Fibroblast of mammary gland (primary cell): ENCODE measurements around the gene PINK1.

Experiments
- DNase-seq: peaks from one replicate; pipeline ENCODE4 v3.0.0-alpha.2; 2010; ENCODE audit warnings: low read depth
- H3K4me3 ChIP-seq: 2 replicates; pipeline ENCODE4 v1.5.1; 2011; ENCODE audit warnings: low read depth, mild to moderate bottlenecking, low read length, moderate library complexity; ENCODE audit not compliant: control insufficient read depth
- TF ChIP-seq, protein P1 (sequence below): conservative IDR thresholded peaks from 2 replicates; pipeline ENCODE4 v1.5.1; 2011; ENCODE audit warnings: low read depth, low read length, inconsistent platforms; ENCODE audit not compliant: control insufficient read depth, insufficient read depth

The PINK1 gene

DNA sequence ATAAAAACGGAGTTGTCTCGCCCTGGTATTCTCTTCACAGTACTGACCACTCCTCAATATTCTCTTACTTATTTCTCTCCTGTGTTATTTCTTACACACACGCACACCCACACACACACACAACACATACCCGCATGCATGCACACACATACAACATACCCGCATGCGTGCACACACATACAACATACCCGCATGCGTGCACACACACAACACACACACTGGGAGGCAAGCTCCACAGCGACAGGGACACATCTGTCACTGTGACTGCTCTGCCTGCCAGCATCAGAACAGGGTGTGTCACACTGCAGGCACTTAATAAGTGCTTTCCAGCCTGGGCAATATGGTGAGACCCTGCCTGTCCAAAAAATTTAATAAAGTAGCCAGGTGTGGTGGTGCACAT lies 48.7 kb downstream of the PINK1 start:
- TF ChIP-seq, protein P1, sequence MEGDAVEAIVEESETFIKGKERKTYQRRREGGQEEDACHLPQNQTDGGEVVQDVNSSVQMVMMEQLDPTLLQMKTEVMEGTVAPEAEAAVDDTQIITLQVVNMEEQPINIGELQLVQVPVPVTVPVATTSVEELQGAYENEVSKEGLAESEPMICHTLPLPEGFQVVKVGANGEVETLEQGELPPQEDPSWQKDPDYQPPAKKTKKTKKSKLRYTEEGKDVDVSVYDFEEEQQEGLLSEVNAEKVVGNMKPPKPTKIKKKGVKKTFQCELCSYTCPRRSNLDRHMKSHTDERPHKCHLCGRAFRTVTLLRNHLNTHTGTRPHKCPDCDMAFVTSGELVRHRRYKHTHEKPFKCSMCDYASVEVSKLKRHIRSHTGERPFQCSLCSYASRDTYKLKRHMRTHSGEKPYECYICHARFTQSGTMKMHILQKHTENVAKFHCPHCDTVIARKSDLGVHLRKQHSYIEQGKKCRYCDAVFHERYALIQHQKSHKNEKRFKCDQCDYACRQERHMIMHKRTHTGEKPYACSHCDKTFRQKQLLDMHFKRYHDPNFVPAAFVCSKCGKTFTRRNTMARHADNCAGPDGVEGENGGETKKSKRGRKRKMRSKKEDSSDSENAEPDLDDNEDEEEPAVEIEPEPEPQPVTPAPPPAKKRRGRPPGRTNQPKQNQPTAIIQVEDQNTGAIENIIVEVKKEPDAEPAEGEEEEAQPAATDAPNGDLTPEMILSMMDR = no peak
- no peak for DNase-seq
- no peak overlapping the region for H3K4me3 ChIP-seq

DNA sequence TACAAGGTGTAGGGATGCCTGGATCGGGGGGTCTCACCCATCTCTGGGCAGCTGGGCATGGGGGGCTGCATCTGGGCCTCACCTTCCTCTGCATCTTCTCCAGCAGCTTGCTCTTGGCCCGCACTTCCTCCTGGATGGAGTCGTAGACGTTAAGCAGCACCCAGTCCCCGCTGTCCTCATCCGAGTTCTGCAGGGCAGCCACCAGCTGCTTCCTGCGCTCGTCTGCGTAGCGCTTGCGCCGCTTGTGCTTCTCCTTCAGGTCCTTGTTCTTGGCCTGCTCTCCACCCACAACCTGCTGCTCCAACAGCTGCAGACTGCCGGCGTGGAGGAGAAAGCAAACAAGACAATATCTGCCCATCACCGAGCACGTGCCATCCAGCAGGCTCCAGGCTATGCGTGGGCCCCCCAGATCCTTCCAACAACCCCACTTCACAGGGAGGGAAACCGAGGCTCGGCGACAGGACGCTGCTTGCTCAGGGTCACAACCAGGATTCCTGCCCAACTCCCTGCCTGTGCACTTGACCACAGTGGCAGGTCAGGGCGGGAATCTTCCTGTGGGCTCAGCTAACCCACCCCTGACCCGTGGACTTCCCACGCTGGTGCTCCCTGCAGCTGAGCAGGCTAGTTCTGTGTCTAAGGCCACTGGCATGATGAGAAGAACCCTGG lies 49.4 kb downstream of the PINK1 start:
- TF ChIP-seq, protein P1 = no peak
- H3K4me3 ChIP-seq = no peak overlapping the region
- no peak for DNase-seq

DNA sequence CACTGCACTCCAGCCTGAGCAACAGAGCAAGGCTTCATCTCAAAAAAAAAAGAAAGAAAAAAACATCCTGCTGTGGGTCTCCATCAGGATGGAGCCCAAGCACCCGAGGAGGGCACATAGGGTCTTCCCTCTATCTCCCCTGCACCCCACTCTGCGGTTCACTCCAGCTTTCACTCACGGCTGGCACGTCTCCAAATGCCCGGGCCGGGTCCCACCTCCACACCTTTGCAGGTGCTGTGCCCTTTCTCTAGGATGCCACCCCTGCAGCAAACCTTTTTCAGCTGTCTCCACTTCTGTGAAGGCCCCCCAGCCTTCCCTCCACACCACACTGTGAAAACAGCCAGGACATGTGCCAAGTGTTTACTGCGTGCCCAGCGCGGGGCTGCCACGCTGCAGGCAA lies 50.4 kb downstream of the PINK1 start:
- DNase-seq = no peak
- TF ChIP-seq, protein P1 = no peak
- H3K4me3 ChIP-seq = no peak overlapping the region

DNA sequence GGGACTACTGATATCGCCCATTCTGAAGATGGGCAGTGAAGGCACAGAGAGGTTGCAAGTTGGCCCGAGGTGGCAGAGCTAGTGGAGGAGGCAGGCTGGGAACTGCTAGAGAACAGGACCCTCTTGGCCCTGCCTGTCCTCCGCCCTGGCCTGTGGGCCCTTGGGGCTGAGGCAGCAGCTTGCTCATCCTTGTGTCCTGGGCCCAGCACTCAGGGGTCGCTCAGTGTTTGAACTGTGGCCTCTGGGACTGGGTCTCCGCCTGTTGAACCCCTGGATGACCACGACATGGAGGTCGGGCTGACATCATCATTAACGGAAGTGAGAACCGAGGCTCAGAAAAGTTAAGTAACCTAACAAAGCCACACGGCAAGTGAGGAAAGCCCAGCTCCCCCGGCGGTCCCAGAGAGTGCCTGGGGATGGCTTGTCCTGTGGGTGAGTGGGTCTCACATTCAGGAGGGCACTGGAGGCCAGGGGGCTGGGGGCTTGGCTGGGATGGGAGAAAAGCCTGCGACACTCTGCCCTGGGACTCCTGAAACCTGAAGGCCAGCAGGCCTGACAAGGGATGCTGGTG lies 50.9 kb downstream of the PINK1 start:
- no peak for DNase-seq
- H3K4me3 ChIP-seq = no peak overlapping the region
- TF ChIP-seq, protein P1 = no peak

DNA sequence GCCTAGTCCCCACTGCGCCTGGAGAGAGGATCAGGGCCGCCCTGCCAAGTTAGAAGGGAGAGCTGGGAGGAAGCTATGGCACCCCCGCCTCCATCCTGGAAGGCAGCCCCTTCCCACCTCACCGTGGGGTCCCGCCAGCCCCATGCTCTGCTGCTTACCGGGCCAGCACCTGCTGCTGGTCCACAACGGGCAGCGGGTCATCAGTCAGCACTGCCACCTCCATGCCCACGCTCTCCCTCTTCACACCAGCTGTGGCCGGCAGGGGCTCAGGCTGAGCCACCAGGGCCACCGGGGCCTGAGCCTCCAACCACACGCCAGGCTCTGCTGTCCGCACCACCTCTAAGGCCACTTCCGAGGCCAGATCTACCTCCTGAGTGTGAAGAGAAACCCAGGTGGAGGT lies 51.4 kb downstream of the PINK1 start:
- no peak for DNase-seq
- no peak overlapping the region for H3K4me3 ChIP-seq
- TF ChIP-seq, protein P1 = no peak

DNA sequence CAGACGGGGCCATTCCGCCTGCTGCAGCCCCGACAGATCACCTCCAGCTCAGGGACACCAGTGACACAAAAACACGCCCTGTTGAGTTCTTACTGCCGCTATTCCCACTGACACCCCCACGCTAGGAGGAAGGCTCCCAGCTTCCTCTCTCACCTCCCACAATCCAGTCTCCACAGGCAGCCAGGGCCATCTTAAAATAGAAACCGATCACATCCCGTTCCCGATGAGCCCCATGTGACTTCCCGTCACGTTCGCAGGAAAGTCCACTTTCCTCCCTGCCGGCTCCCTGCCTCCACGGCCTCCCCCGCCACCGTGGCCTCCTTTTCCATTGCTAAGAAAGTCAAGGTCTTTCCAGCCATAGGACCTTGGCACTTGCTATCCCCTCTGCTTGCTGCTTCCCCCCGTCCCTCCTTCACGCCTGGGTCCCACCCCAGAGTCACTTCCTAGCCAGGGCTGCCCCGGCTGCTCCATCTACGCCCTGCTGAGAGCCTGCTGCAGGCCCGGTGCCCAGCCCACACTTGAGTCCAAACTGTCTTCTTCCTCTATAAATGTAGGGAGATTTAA lies 51.9 kb downstream of the PINK1 start:
- no peak overlapping the region for H3K4me3 ChIP-seq
- TF ChIP-seq, protein P1 = no peak
- no peak for DNase-seq
